ENCODE data around the gene WHAMM. TPM values are rescaled to one million over a fixed set of nuclear protein-coding genes. Genes with fewer than 3 reads are reported as not detected.

Gene WHAMM
- total RNA-seq, 1 donor from 2014 or later: 6.3 TPM

DNA sequence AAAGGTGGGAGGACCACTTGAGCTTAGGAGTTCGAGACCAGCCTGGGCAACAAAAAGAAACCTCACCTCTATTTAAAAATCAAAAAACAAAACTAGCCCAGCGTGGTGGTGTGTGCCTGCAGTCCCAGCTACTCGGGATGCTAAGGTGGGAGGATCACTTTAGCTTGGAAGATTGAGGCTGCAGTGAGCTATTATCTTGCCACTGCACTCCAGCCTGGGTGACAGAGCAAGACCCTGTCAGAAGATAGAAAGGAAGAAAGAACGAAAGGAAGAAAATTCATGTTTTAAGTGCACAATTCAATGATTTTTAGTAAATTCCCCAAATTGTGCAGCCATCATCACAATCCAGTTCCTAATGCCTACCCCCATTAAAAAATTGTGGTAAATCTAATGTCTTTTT, 11.3 kb upstream of the WHAMM start:
- Mint-ChIP-seq H3K27me3 (ENCODE audit: low read depth) (peaks cover 41% of the 10 kb centered on the region), H3K36me3 (ENCODE audit: low read depth) (peaks cover 2% of the 10 kb centered on the region), H3K4me1 (no peaks in the 10 kb centered on the region), H3K27ac (ENCODE audit: unreplicated experiment) (no peak overlapping the region), H3K4me3 (no peak overlapping the region), H3K9me3 (peaks cover 9% of the 10 kb centered on the region)
- DNase-seq (ENCODE audit: low read depth, low spot score): no peak
- TF ChIP-seq, protein P1, sequence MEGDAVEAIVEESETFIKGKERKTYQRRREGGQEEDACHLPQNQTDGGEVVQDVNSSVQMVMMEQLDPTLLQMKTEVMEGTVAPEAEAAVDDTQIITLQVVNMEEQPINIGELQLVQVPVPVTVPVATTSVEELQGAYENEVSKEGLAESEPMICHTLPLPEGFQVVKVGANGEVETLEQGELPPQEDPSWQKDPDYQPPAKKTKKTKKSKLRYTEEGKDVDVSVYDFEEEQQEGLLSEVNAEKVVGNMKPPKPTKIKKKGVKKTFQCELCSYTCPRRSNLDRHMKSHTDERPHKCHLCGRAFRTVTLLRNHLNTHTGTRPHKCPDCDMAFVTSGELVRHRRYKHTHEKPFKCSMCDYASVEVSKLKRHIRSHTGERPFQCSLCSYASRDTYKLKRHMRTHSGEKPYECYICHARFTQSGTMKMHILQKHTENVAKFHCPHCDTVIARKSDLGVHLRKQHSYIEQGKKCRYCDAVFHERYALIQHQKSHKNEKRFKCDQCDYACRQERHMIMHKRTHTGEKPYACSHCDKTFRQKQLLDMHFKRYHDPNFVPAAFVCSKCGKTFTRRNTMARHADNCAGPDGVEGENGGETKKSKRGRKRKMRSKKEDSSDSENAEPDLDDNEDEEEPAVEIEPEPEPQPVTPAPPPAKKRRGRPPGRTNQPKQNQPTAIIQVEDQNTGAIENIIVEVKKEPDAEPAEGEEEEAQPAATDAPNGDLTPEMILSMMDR (conservative IDR thresholded peaks at IDR 0.05): no peak

DNA sequence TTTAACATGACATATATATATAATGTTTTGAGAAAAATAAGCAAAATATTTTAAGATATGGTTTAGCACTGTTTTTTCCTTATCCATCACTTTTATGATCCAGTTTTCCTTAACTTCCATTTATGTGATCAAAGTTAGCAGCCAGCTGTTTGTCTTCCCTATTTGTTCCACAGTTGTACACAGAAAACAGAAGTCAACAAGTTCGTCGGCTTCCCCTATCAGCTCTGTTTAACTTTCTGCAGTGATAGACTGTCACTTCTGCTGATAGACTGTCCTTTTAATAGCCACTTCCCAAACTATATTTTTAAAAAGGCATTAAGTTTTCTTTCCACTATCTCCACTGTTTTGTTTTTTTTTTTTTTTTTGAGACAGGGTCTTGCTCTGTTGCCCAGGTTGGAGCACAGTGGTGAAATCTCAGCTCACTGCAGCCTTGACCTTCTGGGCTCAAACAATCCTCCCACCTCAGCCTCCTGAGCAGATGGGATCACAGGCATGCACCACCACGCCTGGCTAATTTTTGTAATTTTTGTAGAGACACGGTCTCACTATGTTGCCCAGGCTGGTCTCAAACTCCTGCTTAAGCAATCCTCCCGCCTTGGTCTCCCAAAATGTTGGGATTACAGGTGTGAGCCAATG, 10.8 kb upstream of the WHAMM start:
- no peaks in the 10 kb centered on the region for H3K36me3 Mint-ChIP-seq (ENCODE audit: low read depth)
- no peak overlapping the region for H3K27ac Mint-ChIP-seq (ENCODE audit: unreplicated experiment)
- peaks cover 7% of the 10 kb centered on the region for H3K9me3 Mint-ChIP-seq
- TF ChIP-seq, protein P1 (conservative IDR thresholded peaks at IDR 0.05): no peak
- DNase-seq (ENCODE audit: low read depth, low spot score): no peak
- peaks cover 41% of the 10 kb centered on the region for H3K27me3 Mint-ChIP-seq (ENCODE audit: low read depth)
- H3K4me3 Mint-ChIP-seq: no peak overlapping the region
- no peaks in the 10 kb centered on the region for H3K4me1 Mint-ChIP-seq

DNA sequence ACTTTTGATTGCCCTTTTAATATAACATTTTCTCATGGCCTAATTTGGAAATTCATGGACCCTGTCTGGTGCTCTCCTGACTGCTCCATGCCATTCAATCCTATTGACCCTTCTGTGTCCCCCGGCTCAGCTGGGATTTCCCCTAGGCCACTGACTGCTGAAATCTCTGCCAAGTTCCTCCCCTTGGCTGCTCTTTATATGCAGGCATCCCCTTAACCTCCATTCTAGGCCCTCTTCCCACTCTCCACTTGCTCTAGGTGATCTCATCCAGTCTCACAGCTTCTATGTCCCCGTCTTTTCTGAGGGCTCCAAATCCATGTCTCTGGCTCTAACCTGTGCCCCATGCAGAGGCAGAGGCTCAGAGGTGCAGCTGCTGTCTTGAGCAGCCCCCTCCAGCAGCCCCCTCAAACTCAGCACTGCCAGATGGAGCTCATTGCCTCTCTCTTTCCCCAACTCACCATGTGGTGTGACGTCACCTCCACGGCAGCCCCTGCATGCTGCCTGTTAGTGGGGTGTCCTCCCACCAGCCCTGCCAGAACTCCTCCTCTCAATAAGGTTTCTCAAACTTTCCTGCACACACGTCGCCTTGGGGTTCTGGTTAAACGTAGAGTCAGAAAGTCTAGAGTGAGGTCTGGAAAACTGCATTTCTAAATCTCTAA, 10.1 kb upstream of the WHAMM start:
- peaks cover 40% of the 10 kb centered on the region for H3K27me3 Mint-ChIP-seq (ENCODE audit: low read depth)
- no peak overlapping the region for H3K4me3 Mint-ChIP-seq
- H3K27ac Mint-ChIP-seq (ENCODE audit: unreplicated experiment): no peak overlapping the region
- peaks cover under 1% of the 10 kb centered on the region for H3K9me3 Mint-ChIP-seq
- no peak for DNase-seq (ENCODE audit: low read depth, low spot score)
- TF ChIP-seq, protein P1 (conservative IDR thresholded peaks at IDR 0.05): no peak
- no peaks in the 10 kb centered on the region for H3K4me1 Mint-ChIP-seq
- no peaks in the 10 kb centered on the region for H3K36me3 Mint-ChIP-seq (ENCODE audit: low read depth)

DNA sequence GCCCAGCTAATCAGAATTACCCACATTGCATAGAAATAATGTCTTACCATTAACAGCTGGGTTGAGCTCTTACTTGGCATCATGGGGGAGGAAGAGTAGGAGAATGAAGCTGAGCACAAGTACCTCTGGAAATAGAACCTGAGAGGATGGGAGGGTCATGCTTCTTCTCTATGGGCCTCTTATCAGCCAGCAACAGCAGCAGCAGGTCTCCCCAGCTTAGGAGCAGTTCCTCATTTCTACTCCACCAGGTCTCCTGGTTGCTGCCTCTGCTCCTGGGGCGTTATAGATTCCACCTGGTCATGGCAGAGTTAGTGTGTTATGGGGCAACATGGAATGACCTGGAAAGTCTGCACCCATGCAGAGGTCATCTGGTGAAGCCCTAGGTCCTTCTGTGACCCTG, 6.9 kb upstream of the WHAMM start:
- Mint-ChIP-seq H3K27ac (ENCODE audit: unreplicated experiment) (no peak overlapping the region), H3K4me1 (no peaks in the 10 kb centered on the region), H3K9me3 (no peaks in the 10 kb centered on the region), H3K27me3 (ENCODE audit: low read depth) (peaks cover 40% of the 10 kb centered on the region), H3K36me3 (ENCODE audit: low read depth) (no peaks in the 10 kb centered on the region), H3K4me3 (no peak overlapping the region)
- TF ChIP-seq, protein P1 (conservative IDR thresholded peaks at IDR 0.05): no peak
- DNase-seq (ENCODE audit: low read depth, low spot score): no peak

DNA sequence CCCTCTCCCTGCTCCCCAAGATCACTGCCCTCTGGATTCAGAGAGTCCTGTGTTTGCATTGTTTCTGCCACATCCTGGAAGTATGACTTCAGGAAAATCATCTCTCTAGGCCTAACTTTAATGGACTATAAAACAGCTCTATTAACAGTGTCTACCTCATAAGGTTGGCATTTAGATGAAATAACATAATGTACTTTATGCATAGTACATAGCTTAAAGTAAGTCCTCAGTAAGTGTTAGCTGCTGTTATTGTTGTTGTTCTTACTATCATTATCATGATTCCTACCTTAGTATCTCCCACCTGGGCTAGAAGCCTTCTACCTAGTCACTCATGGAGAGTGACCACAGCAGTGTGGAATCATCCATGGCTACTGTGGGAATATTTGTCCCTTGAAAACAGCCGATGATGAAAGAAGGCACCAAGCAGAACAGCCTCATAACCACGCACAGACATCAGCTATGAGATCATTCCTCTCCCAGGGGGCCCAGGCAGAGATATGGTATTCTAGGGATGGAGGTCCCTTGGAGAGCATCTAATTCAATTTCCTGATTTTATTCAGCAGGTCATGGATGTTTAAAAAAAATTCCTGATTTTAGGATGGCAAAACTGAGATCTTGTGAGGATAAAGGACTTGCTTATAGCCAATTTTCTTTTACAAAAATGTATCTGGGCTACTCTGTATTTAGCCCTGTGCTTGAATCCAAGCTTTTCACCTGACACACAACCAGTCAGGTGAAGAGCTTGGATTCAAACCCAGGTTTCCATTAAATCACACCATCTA, 5.4 kb upstream of the WHAMM start:
- no peak for DNase-seq (ENCODE audit: low read depth, low spot score)
- Mint-ChIP-seq H3K27ac (ENCODE audit: unreplicated experiment) (no peak overlapping the region), H3K27me3 (ENCODE audit: low read depth) (peaks cover 35% of the 10 kb centered on the region), H3K4me1 (peaks cover 3% of the 10 kb centered on the region), H3K36me3 (ENCODE audit: low read depth) (no peaks in the 10 kb centered on the region), H3K4me3 (no peak overlapping the region), H3K9me3 (no peaks in the 10 kb centered on the region)
- TF ChIP-seq, protein P1 (conservative IDR thresholded peaks at IDR 0.05): no peak
